WTC11 (cell line): ENCODE results near the gene FUT2. TPM values are rescaled to one million over a fixed set of nuclear protein-coding genes. Genes with fewer than 3 reads are reported as not detected.

ENCODE experiments used
- ATAC-seq: fragments of 200-7000 bp; cut with Tn5 transposase; 2 replicates; pipeline ENCODE4 v1.10.0; 2021; ENCODE audit warnings: mild to moderate bottlenecking, moderate library complexity
- CTCF ChIA-PET: fragments of 300-600 bp; sonication (Branson Sonifier 250); formaldehyde crosslinking; loops from one replicate; lab custom pipeline; 2021; ENCODE audit warnings: antibody characterized with exemption; lab: Charles Lee
- POLR2A ChIA-PET: fragments of 350-600 bp; sonication (Branson Sonifier 250); formaldehyde crosslinking; loops from one replicate; lab custom pipeline; 2021; ENCODE audit warnings: antibody characterized with exemption; lab: Charles Lee
- DNase-seq: peaks from one replicate; pipeline ENCODE4 v3.0.0; 2021; ENCODE audit warnings: low spot score
- H3K27ac Mint-ChIP-seq: 2 replicates; pipeline ENCODE4 v1.8.0; 2021; ENCODE audit warnings: mixed read lengths
- H3K27me3 Mint-ChIP-seq: 2 replicates; pipeline ENCODE4 v1.8.0; 2021; ENCODE audit warnings: low read depth, mild to moderate bottlenecking, moderate library complexity, mixed read lengths
- H3K36me3 Mint-ChIP-seq: 2 replicates; pipeline ENCODE4 v1.8.0; 2021; ENCODE audit warnings: mixed read lengths
- H3K4me1 Mint-ChIP-seq: 2 replicates; pipeline ENCODE4 v1.8.0; 2022; ENCODE audit warnings: mixed read lengths
- H3K4me3 Mint-ChIP-seq: 2 replicates; pipeline ENCODE4 v1.8.0; 2021; ENCODE audit warnings: mild to moderate bottlenecking, moderate library complexity, mixed read lengths
- H3K9me3 Mint-ChIP-seq: 2 replicates; pipeline ENCODE4 v1.8.0; 2021; ENCODE audit warnings: mixed read lengths
- ATF1 ChIP-seq: sonication (generic); formaldehyde crosslinking; IDR thresholded peaks from 2 replicates; pipeline ENCODE4 v1.8.1; 2023; ENCODE audit warnings: mild to moderate bottlenecking, moderate library complexity, missing genetic modification reagents
- ATF3 ChIP-seq: sonication (generic); formaldehyde crosslinking; conservative IDR thresholded peaks from 2 replicates; pipeline ENCODE4 v1.8.1; 2022; ENCODE audit warnings: mild to moderate bottlenecking, missing genetic modification reagents
- CDX4 ChIP-seq: fragments of 250-450 bp; sonication (Bioruptor Pico); IDR thresholded peaks from 2 replicates; pipeline ENCODE4 v1.9.0; 2021; ENCODE audit warnings: moderate library complexity, mild to moderate bottlenecking, inconsistent platforms, borderline replicate concordance
- CREB1 ChIP-seq: sonication (generic); formaldehyde crosslinking; IDR thresholded peaks from 2 replicates; pipeline ENCODE4 v1.8.0; 2023; ENCODE audit warnings: mild to moderate bottlenecking, missing genetic modification reagents
- CTCF ChIP-seq: fragments of 200-600 bp; IDR thresholded peaks from 2 replicates; pipeline ENCODE4 v1.8.0; 2022; ENCODE audit warnings: antibody characterized with exemption
- ELF4 ChIP-seq: sonication (generic); formaldehyde crosslinking; IDR thresholded peaks from 2 replicates; pipeline ENCODE4 v1.8.1; 2022; ENCODE audit warnings: low read depth, mild to moderate bottlenecking, moderate library complexity, missing genetic modification reagents
- GABPB1 ChIP-seq: sonication (generic); formaldehyde crosslinking; IDR thresholded peaks from 2 replicates; pipeline ENCODE4 v1.8.1; 2023; ENCODE audit warnings: mild to moderate bottlenecking, missing genetic modification reagents
- HMGA2 ChIP-seq: fragments of 250-450 bp; sonication (Bioruptor Pico); IDR thresholded peaks from 2 replicates; pipeline ENCODE4 v1.4.0; 2021; ENCODE audit warnings: mild to moderate bottlenecking, moderate library complexity
- IRF1 ChIP-seq: sonication (generic); formaldehyde crosslinking; IDR thresholded peaks from 2 replicates; pipeline ENCODE4 v1.8.0; 2023; ENCODE audit warnings: missing genetic modification reagents
- OVOL2 ChIP-seq: fragments of 250-450 bp; sonication (Bioruptor Pico); IDR thresholded peaks from 2 replicates; pipeline ENCODE4 v1.9.0; 2021; ENCODE audit warnings: mild to moderate bottlenecking, borderline replicate concordance
- SMAD4 ChIP-seq: sonication (generic); formaldehyde crosslinking; IDR thresholded peaks from 2 replicates; pipeline ENCODE4 v1.8.0; 2022; ENCODE audit warnings: mild to moderate bottlenecking, missing genetic modification reagents
- STAT6 ChIP-seq: sonication (generic); formaldehyde crosslinking; conservative IDR thresholded peaks from 2 replicates; pipeline ENCODE4 v1.8.1; 2023; ENCODE audit warnings: mild to moderate bottlenecking, low read depth, missing genetic modification reagents, moderate library complexity
- TCF7 ChIP-seq: sonication (generic); formaldehyde crosslinking; IDR thresholded peaks from 2 replicates; pipeline ENCODE4 v1.8.0; 2022; ENCODE audit warnings: mild to moderate bottlenecking, low read depth, missing genetic modification reagents, moderate library complexity
- TEAD4 ChIP-seq: sonication (generic); formaldehyde crosslinking; IDR thresholded peaks from 2 replicates; pipeline ENCODE4 v1.8.0; 2022; ENCODE audit warnings: mild to moderate bottlenecking, missing genetic modification reagents
- ZNF138 ChIP-seq: sonication (generic); formaldehyde crosslinking; conservative IDR thresholded peaks from 2 replicates; pipeline ENCODE4 v1.8.1; 2022; ENCODE audit warnings: mild to moderate bottlenecking, moderate library complexity, missing genetic modification reagents
- ZNF317 ChIP-seq: sonication (generic); formaldehyde crosslinking; IDR thresholded peaks from 2 replicates; pipeline ENCODE4 v1.8.1; 2023; ENCODE audit warnings: low read depth, mild to moderate bottlenecking, moderate library complexity, missing genetic modification reagents, borderline replicate concordance
- ZNF396 ChIP-seq: fragments of 250-450 bp; sonication (Bioruptor Pico); IDR thresholded peaks from 2 replicates; pipeline ENCODE4 v1.8.0; 2021; ENCODE audit warnings: mild to moderate bottlenecking, moderate library complexity, borderline replicate concordance
- ZNF425 ChIP-seq: fragments of 250-450 bp; sonication (Bioruptor Pico); conservative IDR thresholded peaks from 2 replicates; pipeline ENCODE4 v1.9.0; 2021; ENCODE audit warnings: mild to moderate bottlenecking
- ZNF512 ChIP-seq: sonication (generic); formaldehyde crosslinking; IDR thresholded peaks from 2 replicates; pipeline ENCODE4 v1.8.1; 2022; ENCODE audit warnings: missing genetic modification reagents, borderline replicate concordance
- ZSCAN18 ChIP-seq: fragments of 250-450 bp; sonication (Bioruptor Pico); IDR thresholded peaks from 2 replicates; pipeline ENCODE4 v2.1.2; 2022; ENCODE audit warnings: mild to moderate bottlenecking, moderate library complexity
- total RNA-seq: library from RNA; stranded (reverse); gene quantifications from 3 replicates; pipeline ENCODE4 v1.2.3, GENCODE V29; 2021

The FUT2 gene
- total RNA-seq, 1 experiment from 2014 or later = 5.9 TPM

- TF ChIP-seq CTCF (no peak), ELF4 (no peak)
Measured at GRCh38 chr19:48719263-48720171, 23.7 kb downstream of the FUT2 start, which contains the start of gene MAMSTR (continued).

- Mint-ChIP-seq H3K27ac (no peak overlapping the region), H3K27me3 (no peaks in the 10 kb centered on the region), H3K36me3 (no peaks in the 10 kb centered on the region; the same call in 1 of the 2 replicates), H3K9me3 (no peaks in the 10 kb centered on the region; the same call in 1 of the 2 replicates), H3K4me1 (peaks cover 33% of the 10 kb centered on the region), H3K4me3 (peak overlapping the region; percentile 97)
- ChIA-PET POLR2A (interaction anchor here (0.9 to 1.0 kb wide), 2 partner anchors 19 to 45 kb away, joined by 3 to 4 read pairs; no protein-coding TSS in a partner anchor), CTCF (interaction anchor here (0.7 to 1.5 kb wide), 8 partner anchors 8 to 122 kb away, joined by 3 to 16 read pairs (median 4); no protein-coding TSS in a partner anchor)
- no peak for ATAC-seq
- no peak for DNase-seq
- TF ChIP-seq ZNF396 (CRISPR knock-in tag) (no peak), TEAD4 (CRISPR knock-in tag) (no peak), OVOL2 (no peak), ZNF425 (CRISPR knock-in tag) (no peak), GABPB1 (CRISPR knock-in tag) (no peak), ATF1 (CRISPR knock-in tag) (no peak), SMAD4 (CRISPR knock-in tag) (no peak), CDX4 (CRISPR knock-in tag) (no peak), STAT6 (no peak), ATF3 (no peak), IRF1 (CRISPR knock-in tag) (no peak), ZNF512 (CRISPR knock-in tag) (no peak), HMGA2 (CRISPR knock-in tag) (no peak), ZSCAN18 (CRISPR knock-in tag) (no peak), CTCF (no peak), ZNF138 (no peak), ZNF317 (CRISPR knock-in tag) (no peak), CREB1 (CRISPR knock-in tag) (no peak), TCF7 (CRISPR knock-in tag) (no peak)
Measured at GRCh38 chr19:48720251-48720612, 24.5 kb downstream of the FUT2 start.
